HG03439 (cell line): Measurements from ENCODE around the gene KPTN.

Experiments
- ATAC-seq: cut with Tn5 transposase; IDR thresholded peaks from one replicate; pipeline ENCODE4 v1.9.1; 2021; ENCODE audit warnings: mild to moderate bottlenecking, moderate library complexity; ENCODE audit not compliant: unreplicated experiment

The KPTN gene

GRCh38 chr19:47471381-47471732 is 12.7 kb downstream of the KPTN start:
- ATAC-seq: no peak

- no peak for ATAC-seq
These were observed 13.4 kb downstream of the KPTN start for GRCh38 chr19:47470447-47471195.

- ATAC-seq: no peak
These were observed 14.3 kb downstream of the KPTN start for GRCh38 chr19:47469719-47470118.

DNA sequence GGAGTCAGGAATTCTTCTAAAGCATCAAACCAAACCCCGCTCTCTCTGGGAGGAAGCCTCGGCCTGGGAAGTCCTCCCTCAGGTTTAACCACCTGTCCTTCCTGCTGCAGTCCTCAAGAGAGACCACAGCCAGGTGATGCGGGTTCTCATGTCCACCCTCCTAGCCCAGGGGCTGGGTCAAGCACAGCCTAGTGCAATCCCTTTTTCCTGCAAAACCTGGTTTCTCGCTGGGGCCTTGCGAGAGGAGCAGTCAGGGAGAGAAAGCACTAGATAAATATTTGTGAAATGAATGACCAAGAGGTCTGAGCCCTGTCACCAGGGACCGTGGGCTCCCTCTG is 14.7 kb downstream of the KPTN start:
- no peak for ATAC-seq

DNA sequence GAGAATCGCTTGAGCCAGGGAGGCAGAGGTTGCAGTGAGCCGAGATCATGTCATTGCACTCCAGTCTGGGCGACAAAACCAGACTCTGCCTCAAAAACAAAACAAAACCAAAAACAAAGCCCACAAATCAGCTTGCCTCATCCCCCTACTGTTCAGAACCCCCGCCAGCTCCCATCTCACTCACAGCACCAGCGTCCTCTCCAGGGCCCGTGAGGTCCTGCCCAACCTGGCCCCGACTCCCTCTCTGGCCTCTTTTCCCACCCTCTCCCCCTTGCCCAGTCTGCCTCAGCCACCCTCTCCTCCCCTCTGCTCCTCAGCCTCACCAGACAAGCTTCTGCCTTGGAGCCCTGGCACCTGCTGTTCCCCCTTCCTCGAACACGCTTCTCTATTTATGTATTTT is 16.1 kb downstream of the KPTN start:
- no peak for ATAC-seq

DNA sequence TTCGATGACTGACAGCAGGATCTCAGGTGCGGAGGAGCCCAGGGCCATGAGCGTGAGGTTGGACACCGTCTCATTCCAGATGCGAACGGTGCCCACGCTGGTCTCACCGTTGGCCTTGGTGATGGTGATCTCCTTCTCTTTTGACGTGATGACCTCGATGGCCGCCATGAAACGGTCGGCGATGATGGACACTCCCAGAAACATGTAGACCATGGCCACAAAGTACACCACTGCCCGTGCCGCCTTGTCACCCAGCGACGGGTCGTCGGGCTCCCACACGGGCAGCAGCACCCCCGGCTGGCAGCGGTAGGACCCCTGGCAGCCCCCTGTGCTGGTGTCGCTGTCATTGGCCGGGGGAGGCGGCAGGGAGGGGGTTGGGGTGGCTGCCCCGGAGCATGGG is 18.1 kb downstream of the KPTN start:
- no peak for ATAC-seq

DNA sequence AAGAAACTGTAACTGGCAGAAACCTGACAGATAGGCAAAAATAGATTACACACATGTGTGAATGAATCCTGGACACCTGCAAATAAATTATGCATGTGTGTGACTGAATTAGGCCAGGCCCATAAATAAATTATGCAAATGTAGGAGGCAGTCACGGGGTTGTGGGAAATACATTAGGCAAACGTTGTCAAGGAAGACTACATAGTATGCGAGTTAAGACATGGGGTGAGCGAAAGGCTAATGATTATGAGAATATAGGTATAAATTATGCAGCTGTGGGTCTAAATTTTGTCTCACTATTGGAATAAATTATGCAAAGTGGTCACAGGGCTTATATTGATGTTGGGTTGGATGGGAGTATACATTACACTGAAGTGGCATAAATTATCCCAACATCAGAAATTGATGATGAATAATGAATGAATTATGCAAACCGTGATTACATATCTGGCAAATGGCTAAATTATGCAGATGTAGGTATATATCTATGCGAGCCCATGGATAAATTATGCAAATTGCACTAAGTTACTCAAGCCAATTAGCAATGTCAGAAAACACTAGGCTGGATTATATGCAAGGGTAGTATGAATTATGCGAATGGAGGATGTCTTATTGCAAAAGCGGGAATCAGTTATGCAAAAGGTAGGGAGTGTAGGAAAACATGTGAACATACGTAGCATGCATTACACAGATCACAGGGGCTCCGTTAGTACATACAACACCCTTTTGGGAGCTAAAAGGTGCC is 19.2 kb downstream of the KPTN start:
- no peak for ATAC-seq

DNA sequence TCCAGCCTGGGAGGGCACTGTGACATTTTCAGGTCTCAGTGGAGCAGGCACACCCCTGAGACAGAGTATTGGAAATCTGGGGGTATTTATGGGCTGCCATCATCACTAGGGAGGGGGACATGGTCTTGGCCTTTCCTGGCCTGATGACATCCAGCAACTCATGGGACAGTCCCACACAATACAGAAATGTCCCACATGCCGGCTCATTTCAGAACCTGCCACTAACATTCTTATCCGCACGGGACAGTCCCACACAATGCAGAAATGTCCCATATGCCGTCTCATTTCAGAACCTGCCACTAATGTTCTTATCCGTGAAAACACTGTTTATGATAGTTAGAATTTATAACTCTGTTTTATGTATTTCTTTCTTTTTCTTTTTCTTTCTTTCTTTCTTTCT is 22.1 kb downstream of the KPTN start:
- no peak for ATAC-seq

DNA sequence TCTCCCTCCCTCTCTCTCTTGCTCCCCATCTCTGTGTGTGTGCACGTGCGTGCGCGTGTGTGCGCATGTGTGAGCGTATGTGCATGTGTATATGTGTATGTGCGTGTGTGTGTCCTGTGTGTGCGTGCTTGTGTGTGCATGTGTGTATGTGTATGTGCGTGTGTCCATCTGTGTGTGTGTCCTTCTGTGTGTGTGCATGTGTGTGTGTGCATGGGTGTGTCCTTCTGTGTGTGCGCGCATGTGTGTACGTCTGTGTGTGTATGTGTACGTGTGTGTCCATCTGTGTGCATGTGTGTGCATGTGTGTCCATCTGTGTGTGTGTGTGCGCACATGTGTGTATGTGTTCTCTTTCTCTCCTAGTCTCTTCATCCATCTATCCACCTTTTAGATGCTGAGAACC is 24.5 kb downstream of the KPTN start:
- ATAC-seq: no peak

DNA sequence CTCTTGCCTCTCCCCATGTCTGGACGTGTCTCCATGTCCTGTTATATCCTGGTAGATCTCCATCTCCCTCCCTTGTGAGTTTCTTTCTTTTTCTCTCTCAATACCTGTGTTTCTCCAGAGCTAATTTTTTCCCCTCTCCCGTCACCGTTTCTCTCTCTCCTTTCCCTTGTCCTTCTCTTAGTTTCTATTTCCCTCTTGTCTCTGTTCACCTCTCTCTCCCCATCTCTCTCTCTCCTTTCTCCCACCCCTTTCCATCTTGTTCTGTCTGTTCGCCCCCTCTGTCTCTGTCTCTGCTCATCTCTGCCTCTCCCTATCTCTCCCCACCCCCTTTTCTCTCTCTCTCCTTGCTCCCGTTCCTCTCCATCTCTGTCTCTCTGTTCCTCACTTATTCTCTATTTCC is 25.3 kb downstream of the KPTN start:
- no peak for ATAC-seq

DNA sequence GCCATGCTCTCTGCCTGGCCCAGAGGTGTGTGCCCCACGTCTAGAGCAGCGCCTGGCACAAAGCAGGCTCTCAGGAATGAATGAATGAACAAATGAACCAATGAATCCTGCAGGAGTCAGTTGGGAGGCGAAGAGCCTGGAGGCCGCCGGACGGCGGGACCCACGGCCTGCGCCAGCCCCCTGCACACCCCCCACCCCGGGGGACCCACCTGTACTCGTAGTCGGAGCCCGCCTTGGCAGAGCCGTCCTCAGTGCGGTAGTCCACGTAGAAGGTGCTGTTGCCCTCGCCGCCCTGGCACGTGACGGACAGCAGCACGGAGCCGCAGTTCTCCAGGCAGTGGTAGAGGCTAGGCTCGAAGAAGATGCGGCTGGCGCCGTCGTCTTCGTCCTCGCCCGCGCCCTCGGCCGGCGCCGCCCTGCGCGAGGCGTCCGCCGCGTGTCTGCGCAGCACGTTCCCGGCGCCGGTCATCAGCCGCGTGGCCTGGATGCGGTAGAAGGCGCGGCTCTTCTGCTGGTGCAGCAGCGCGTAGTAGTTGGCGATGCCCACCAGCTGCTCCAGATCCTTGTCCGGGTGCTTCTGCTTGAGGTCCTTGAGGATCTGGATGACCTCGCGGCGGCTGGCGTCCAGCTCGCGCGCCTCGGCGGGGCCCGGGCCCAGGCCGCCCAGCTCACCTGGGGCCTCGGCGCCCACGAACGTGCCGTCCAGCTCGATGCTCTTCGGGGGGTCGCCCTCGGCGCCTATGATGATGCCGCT is 27.1 kb downstream of the KPTN start:
- no peak for ATAC-seq

GRCh38 chr19:47450478-47450877 is 33.5 kb downstream of the KPTN start:
- no peak for ATAC-seq

- ATAC-seq: no peak
These were observed 35.7 kb downstream of the KPTN start for GRCh38 chr19:47448360-47448727.

DNA sequence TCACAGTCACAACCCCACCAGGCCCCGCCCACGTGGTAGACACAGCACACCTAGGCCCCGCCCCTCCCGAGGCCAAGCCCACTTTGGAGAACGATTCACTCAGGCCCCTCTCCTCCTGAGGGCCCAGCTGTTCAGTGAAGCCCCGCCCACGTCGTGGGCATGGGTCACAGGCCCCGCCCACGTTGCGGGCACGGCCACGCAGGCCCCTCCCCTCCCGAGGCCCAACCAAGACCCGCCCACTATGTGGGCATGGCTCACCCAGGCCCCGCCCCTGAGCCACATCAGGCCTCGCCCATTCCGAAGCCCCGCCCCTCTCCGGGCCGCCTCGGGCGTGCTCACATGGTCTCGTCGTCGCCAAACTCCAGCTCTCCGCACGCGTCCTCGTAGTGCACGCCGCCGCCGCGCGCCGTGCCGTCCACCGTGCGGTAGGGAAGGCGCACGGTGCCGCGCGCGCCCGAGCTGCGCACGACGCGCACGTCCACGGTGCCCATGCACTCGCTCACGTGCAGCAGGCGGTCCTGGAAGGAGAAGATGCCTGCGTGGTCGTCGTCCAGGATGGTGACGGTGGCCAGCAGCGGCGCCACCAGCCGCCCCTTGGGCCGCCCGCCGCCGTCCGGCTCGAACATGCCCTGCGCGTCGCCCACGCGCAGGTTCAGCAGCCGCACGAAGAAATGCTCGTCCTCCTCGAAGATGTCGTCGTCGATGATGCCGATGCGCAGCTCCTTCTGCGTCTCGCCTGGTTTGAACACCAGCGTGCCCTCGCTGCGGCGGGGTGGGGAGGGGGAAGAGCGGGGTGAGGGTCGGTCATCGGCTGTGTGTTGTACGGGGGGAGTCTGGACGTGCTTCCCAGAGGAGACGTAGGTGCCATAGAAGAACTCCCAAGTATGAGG is 36.3 kb downstream of the KPTN start:
- no peak for ATAC-seq

GRCh38 chr19:47446534-47447469 is 37.2 kb downstream of the KPTN start:
- ATAC-seq: no peak

GRCh38 chr19:47445937-47446402 is 38.0 kb downstream of the KPTN start:
- no peak for ATAC-seq

DNA sequence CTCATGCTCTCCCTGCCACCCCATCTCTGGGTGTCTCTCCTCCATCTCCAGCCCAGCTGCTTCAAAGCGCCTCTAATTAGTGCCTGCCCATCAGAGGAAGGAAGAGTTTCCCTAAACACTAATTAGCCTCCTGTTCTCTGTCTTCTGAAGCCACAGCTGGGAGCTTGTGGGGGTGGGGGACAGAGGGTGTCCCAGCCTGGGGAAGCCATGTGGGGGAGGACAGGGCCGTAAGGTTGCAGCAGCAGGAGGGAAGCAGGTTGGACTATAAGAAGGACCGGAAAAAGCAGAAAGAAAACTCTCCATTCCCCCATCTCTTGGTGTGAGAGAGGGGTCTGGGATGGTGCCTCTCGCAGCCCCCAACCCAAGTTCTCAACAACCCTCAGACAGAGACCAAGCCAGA is 38.5 kb downstream of the KPTN start:
- no peak for ATAC-seq

GRCh38 chr19:47444388-47444821 is 39.6 kb downstream of the KPTN start:
- ATAC-seq: no peak

DNA sequence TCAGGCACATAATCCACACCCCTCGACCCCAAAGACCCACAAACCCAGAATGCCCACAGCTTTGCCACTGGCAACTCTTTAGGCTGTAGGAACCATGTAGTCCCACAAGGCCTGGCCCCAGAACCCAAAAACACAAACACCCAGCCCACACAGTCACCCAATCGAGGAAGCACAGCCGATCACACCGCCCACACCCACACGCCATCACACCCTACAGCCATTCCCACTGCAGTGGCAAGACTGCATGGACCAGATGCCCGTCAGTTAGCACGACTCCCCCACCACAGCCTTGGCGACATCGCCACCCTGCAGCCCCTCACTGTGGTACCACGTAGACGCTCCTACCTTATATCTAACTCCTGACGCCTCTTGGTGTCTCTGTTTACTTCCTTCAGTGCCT is 40.7 kb downstream of the KPTN start:
- no peak for ATAC-seq

- no peak for ATAC-seq
These were observed 45.2 kb downstream of the KPTN start for GRCh38 chr19:47438793-47439220.
